Measurements from ENCODE around the gene AGBL4. TPM values are rescaled to one million over a fixed set of nuclear protein-coding genes. Genes with fewer than 3 reads are reported as not detected.

AGBL4 gene
- polyA plus RNA-seq, 1 experiment = not detected

DNA sequence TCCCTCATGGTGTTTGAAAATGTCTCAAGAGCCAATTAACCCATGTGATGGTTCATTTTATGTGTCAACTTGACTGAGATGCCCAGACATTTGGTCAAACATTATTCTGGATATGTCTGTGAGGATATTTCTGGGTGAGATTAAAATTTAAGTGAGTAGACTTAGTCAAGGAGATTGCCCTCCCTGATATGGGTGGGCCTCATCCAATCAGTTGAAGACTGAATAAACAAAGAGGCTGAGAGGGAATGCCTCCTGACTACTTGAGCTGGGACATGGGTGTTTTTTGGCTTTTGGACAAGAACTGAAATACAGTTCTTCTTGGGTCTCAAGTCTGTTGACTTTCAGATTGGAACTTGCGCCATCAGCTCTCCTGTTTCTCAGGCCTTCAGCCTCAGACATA is 1462.3 kb downstream of the AGBL4 start:
- H3K9me3 ChIP-seq (ENCODE audit: control insufficient read depth, insufficient read depth, low read length) = no peaks in the 10 kb centered on the region
- ChIA-PET POLR2A (no interaction called here), CTCF (no interaction called here)
- TF ChIP-seq, protein P1, sequence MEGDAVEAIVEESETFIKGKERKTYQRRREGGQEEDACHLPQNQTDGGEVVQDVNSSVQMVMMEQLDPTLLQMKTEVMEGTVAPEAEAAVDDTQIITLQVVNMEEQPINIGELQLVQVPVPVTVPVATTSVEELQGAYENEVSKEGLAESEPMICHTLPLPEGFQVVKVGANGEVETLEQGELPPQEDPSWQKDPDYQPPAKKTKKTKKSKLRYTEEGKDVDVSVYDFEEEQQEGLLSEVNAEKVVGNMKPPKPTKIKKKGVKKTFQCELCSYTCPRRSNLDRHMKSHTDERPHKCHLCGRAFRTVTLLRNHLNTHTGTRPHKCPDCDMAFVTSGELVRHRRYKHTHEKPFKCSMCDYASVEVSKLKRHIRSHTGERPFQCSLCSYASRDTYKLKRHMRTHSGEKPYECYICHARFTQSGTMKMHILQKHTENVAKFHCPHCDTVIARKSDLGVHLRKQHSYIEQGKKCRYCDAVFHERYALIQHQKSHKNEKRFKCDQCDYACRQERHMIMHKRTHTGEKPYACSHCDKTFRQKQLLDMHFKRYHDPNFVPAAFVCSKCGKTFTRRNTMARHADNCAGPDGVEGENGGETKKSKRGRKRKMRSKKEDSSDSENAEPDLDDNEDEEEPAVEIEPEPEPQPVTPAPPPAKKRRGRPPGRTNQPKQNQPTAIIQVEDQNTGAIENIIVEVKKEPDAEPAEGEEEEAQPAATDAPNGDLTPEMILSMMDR (IDR thresholded peaks at IDR 0.05; ENCODE audit: low read depth, low read length) = no peak
- no peaks in the 10 kb centered on the region for H3K27me3 ChIP-seq (ENCODE audit: control insufficient read depth, insufficient read depth, low read length)
- no peak overlapping the region for H3K27ac ChIP-seq (ENCODE audit: low read depth, low read length)
- no peak overlapping the region for H3K4me3 ChIP-seq (ENCODE audit: low read depth, low read length)
- no peak for DNase-seq (ENCODE audit: low read depth, low spot score)

DNA sequence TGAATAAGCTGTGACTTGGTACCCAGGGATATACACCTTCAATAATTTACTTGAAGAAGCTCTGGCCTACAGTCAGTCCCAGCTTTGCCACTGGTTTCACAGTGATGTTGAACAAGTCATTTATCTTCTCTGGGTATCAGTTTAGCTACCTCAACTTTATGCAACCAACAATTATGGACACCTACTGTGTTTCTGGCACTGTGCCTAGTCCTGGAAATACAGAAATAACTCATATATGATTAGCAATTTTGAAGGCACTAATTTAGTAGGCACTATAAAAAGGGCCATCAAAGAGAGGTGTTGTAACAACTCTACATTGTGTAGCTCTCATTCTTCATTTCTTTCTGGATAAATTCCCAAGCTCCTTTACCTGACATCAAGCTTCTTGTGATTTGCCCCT is 1463.2 kb downstream of the AGBL4 start:
- CTCF ChIA-PET = interaction anchor here (1.3 kb wide), 1 partner anchor 63 kb away, joined by 3 read pairs; no protein-coding TSS in a partner anchor
- DNase-seq (ENCODE audit: low read depth, low spot score) = no peak
- Histone ChIP-seq H3K27me3 (ENCODE audit: control insufficient read depth, insufficient read depth, low read length) (no peaks in the 10 kb centered on the region), H3K9me3 (ENCODE audit: control insufficient read depth, insufficient read depth, low read length) (no peaks in the 10 kb centered on the region), H3K27ac (ENCODE audit: low read depth, low read length) (no peak overlapping the region), H3K4me3 (ENCODE audit: low read depth, low read length) (no peak overlapping the region)
- TF ChIP-seq, protein P1 (IDR thresholded peaks at IDR 0.05; ENCODE audit: low read depth, low read length) = no peak
- POLR2A ChIA-PET = no interaction called here

DNA sequence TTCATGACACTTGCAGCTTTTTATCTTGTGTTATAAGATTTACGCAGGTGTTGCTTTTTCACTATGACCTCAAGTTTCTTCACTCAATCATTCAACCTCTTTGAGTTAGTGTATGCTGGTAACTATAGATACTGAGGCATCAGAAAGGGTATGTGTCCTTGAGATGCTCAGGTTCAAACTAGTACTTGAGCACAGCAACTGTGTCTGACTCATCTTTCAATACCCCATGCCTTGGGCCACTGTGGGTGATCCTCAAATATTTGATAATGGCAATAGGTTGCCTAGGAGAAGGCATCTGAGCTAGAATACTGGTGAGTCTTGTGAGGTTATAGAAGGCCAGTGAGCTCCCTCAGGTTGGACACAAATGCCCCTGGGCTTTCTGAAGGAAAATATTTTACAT is 1463.6 kb downstream of the AGBL4 start:
- DNase-seq (ENCODE audit: low read depth, low spot score) = no peak
- Histone ChIP-seq H3K27me3 (ENCODE audit: control insufficient read depth, insufficient read depth, low read length) (no peaks in the 10 kb centered on the region), H3K9me3 (ENCODE audit: control insufficient read depth, insufficient read depth, low read length) (no peaks in the 10 kb centered on the region), H3K4me3 (ENCODE audit: low read depth, low read length) (no peak overlapping the region), H3K27ac (ENCODE audit: low read depth, low read length) (no peak overlapping the region)
- ChIA-PET POLR2A (no interaction called here), CTCF (interaction anchor here (1.3 kb wide), 1 partner anchor 62 kb away, joined by 3 read pairs; no protein-coding TSS in a partner anchor)
- TF ChIP-seq, protein P1 (IDR thresholded peaks at IDR 0.05; ENCODE audit: low read depth, low read length) = no peak

DNA sequence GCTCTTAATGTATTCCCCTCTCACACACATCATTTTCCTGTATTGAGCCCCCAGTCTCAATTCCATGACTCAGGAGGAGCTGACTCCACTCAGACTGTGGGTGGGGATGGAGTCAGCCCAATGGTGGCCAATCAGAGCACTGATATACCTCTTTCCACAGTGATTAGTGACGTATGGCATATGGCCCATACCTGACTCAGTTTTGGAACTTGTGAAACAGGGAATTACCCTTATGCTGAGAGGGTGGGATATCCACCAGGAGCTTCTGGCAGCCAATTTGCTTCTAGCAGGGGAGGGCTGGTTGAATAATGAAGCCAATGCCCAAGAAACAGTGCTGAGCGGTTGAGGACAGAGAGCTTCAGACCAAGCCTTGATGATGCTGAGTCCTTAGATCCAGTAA is 1465.4 kb downstream of the AGBL4 start:
- no peak for DNase-seq (ENCODE audit: low read depth, low spot score)
- no peak overlapping the region for H3K4me3 ChIP-seq (ENCODE audit: low read depth, low read length)
- no peaks in the 10 kb centered on the region for H3K27me3 ChIP-seq (ENCODE audit: control insufficient read depth, insufficient read depth, low read length)
- H3K9me3 ChIP-seq (ENCODE audit: control insufficient read depth, insufficient read depth, low read length) = no peaks in the 10 kb centered on the region
- no peak overlapping the region for H3K27ac ChIP-seq (ENCODE audit: low read depth, low read length)
- TF ChIP-seq, protein P1 (IDR thresholded peaks at IDR 0.05; ENCODE audit: low read depth, low read length) = no peak
- POLR2A ChIA-PET = no interaction called here
- CTCF ChIA-PET = no interaction called here

DNA sequence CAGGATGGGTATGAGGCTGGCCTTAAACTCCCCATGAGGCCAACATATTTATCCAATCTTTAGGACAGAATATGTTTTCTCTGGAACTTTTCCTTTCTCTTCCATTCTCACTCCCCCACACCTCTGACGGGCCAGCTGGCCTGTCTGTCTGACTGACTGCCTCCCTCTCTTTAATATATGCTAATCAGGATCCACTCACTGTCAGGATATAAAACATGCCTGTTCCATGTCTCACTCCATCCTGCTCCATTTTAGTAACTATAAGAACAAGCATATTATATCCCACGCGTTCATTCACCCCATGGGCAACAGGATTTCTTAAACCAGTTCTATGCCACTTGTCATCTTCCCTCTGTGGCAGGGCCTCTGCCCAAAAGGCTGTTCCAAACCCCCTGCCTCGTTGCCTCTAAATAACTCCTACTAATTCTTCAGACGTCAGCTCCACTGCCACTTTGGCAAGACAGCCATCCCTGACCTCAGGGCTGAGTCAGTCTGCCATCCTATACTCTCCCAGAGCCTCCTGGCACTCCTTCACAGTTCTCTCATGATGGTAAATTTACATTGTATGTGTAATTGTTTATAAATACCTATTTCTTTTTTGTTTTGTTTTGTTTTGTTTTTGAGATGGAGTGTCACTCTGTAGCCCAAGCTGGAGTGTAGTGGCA is 1467.4 kb downstream of the AGBL4 start:
- Histone ChIP-seq H3K27ac (ENCODE audit: low read depth, low read length) (no peak overlapping the region), H3K4me3 (ENCODE audit: low read depth, low read length) (no peak overlapping the region), H3K9me3 (ENCODE audit: control insufficient read depth, insufficient read depth, low read length) (no peaks in the 10 kb centered on the region), H3K27me3 (ENCODE audit: control insufficient read depth, insufficient read depth, low read length) (no peaks in the 10 kb centered on the region)
- TF ChIP-seq, protein P1 (IDR thresholded peaks at IDR 0.05; ENCODE audit: low read depth, low read length) = no peak
- ChIA-PET POLR2A (no interaction called here), CTCF (no interaction called here)
- no peak for DNase-seq (ENCODE audit: low read depth, low spot score)

Measured in AG04450 (cell line).